ENCODE results near the gene NRBF2. TPM values are rescaled to one million over a fixed set of nuclear protein-coding genes. Genes with fewer than 3 reads are reported as not detected.
"Not testable (repeated sequence)": the region's sequence is repeated elsewhere in the genome, so short reads cannot be mapped to it uniquely, and the experiment has no call there.

NRBF2 gene
- total RNA-seq, 1 experiment from 2014 or later = 17.4 TPM

GRCh38 chr10:63116452-63117072 lies 16.6 kb upstream of the NRBF2 start:
- no peak for DNase-seq (ENCODE audit: low read depth)

GRCh38 chr10:63119041-63119440 lies 14.1 kb upstream of the NRBF2 start:
- DNase-seq (ENCODE audit: low read depth) = no peak

- DNase-seq (ENCODE audit: low read depth) = peak; percentile 95
Observed at GRCh38 chr10:63120554-63120953, 12.6 kb upstream of the NRBF2 start.

DNA sequence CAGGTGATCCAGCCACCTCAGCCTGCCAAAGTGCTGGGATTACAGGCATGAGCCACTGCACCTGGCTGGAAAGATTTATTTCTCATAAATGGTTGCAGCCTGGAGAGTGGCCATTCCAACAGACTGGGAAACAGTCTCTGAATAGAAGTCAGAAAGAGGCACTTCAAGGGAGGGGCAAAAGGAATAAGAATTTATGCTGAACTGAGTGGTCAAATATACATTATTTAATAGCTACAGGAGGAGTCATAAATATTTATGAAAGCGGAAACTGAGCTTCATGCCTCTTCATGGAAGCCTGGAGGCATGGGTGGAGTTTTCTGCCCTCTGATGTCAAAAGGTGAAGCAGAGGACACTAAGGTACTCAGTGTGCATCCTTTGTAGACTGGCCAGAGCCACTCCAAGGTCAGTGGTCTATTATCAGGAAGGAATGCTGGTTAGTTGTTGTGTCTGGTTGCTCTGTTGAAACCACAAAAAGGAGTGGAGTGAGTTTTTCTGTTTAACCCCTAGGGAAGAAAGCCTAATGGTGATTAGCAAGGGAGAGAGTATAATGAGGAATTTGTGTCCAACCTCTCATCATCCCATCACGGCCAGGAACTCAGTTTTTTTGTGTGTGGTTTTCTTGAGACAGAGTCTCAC lies 9.3 kb upstream of the NRBF2 start:
- DNase-seq (ENCODE audit: low read depth) = no peak

DNA sequence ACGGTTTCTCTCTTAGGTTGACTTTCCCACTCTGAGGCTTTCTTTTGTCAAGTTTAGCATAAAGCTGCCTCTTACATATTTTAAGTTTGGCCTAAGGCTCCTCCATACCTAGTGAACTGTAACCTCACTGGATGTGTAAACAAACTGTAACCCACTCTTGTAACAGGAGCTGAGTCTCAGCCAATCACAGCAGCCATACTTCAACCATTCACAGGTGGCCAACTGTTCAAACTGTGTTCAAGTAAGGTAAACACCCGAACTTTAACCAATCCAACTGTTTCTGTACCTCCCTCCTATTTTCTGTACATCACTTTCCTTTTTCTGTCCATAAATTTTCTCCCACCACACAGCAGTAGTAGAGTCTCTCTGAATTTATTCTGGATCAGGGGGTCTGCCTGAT lies 7.7 kb upstream of the NRBF2 start:
- no peak for DNase-seq (ENCODE audit: low read depth)

DNA sequence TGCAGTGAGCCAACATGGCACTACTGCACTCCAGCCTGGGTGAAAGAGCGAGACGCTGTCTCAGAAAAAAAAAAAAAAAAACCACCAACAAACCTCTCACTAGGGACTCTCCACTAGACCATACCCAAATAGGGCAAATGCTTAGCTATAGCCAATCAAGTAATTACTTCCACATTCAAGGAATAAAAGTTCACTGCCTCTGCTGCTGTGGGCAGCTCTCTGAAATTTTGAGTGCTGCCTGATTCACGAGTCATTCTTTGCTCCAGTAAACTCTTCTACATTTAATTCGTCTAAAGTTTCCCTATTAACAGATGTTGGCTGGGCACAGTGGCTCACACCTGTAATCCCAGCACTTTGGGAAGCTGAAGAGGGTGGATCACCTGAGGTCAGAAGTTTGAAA lies 4.7 kb upstream of the NRBF2 start:
- DNase-seq (ENCODE audit: low read depth) = no peak

DNA sequence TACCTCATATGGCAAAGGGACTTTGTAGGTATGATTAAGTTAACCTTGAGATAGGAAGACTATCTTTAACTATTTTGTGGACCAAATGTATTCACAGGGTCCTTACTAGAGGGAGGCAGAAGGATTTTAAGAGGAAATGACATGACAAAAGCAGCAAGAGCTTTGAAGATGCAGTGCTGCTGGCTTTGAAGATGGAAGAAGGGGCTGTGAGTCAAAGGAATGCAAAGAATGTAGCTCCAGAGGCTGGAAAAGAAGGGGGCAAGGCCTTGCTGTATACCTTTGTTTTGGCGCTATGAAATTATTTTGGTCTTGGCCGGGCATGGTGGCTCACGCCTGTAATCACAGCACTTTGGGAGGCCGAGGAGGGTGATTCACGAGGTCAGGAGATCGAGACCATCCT lies 3.2 kb upstream of the NRBF2 start:
- DNase-seq (ENCODE audit: low read depth) = no peak

GRCh38 chr10:63132651-63133055 lies 475 bp upstream of the NRBF2 start:
- no peak for DNase-seq (ENCODE audit: low read depth)

- no peak for DNase-seq (ENCODE audit: low read depth)
Observed at GRCh38 chr10:63133821-63134557, 861 bp downstream of the NRBF2 start.

GRCh38 chr10:63137306-63137705 lies 4.2 kb downstream of the NRBF2 start:
- peak; percentile 40 for DNase-seq (ENCODE audit: low read depth)

GRCh38 chr10:63140077-63140476 lies 6.9 kb downstream of the NRBF2 start:
- DNase-seq (ENCODE audit: low read depth) = peak; percentile 53

DNA sequence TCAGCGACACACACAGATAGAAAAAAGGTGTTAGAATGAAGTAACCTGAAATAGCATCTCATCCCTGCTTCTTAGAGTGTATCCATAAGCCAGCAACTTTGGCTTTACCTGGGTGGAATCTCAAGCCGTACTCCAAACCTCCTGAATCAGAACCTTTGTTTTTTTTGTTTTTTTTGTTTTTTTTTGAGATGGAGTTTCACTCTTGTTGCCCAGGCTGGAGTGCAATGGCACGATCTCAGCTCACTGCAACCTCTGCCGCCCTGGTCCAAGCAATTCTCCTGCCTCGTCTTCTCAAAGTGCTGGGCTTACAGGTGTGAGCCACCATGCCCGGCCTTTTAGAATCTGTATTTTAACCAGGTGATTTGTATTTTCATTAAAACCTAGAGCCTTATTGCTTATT lies 9.0 kb downstream of the NRBF2 start:
- no peak for DNase-seq (ENCODE audit: low read depth)

DNA sequence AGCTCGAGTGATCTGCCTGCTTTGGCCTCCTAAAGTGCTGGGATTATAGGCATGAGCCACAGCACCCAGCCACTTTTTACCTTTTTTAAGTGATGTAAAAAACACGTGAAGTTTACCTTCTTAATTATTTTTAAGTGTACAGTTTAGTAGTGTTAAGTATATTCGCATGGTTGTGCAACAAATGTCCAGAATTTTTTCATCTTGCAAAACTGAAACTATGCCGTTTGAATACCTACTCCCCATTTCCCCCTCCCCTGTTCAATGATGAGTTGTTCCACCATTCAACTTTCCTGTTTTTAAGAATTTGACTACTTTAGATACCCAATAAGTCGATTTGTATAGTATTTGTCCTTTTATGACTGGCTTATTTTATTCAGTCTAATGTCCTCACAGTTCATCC lies 10.9 kb downstream of the NRBF2 start:
- no peak for DNase-seq (ENCODE audit: low read depth)

DNA sequence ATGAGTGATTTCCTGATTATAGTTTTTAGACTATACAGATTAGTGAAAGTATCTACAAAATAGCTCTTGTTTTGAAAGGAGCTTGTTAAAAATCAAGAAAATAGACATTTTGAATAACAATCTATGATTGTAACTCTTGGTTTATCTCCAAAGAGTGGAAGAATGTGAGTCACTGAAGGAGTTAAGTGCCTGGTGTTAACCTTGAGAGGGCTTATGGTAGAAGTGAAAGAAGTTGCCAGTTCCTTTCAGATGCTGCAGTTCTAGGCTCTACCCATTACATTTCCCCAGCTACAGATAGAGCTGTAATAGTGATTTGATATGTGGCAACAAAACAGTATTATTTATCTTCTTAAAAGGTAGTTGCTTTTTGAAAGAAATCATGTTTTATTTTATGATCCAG lies 12.7 kb downstream of the NRBF2 start:
- DNase-seq (ENCODE audit: low read depth) = no peak

GRCh38 chr10:63146503-63146902 lies 13.4 kb downstream of the NRBF2 start:
- DNase-seq (ENCODE audit: low read depth) = no peak

GRCh38 chr10:63150745-63151144 lies 17.6 kb downstream of the NRBF2 start:
- DNase-seq (ENCODE audit: low read depth) = no peak

GRCh38 chr10:63153868-63154545 lies 20.9 kb downstream of the NRBF2 start:
- DNase-seq (ENCODE audit: low read depth) = not testable (repeated sequence)

DNA sequence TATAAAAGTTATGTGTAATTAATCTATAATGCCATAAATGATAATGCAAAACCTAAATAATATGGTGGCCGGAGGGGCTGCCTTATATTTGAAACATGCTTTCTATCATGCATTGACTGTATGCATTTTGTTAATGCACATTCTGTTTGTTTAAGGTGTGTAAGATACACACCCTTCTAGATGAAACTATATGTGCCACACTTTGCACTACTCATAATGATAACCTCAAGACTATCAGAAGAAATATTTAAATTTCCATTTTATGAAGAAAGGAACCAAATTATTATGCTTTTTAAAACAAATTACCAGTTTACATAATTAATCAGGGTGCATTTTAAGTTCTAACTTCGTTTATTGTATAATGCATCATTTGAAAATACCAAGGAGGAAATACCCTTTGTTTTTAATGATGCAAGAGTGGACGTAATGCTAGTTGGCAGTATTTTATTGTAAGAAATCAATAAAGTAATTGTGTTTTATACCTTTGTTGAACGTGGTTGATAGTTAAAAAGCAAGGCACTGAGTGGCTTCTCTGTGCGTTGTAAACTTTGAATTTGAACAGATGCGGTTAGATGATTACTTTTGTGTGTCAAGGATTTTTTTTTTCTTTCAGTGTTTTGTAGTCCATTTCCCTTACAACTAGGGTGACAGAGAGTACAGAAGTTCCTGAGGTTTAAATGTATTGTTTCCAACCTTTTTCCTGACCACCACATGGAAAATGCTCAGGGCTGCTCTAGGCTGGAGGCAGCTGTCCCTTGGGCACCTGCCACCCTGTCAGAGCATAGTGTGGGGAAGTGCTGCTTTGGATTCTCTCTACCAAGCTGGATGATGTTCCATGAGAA lies 21.6 kb downstream of the NRBF2 start:
- no peak for DNase-seq (ENCODE audit: low read depth)

DNA sequence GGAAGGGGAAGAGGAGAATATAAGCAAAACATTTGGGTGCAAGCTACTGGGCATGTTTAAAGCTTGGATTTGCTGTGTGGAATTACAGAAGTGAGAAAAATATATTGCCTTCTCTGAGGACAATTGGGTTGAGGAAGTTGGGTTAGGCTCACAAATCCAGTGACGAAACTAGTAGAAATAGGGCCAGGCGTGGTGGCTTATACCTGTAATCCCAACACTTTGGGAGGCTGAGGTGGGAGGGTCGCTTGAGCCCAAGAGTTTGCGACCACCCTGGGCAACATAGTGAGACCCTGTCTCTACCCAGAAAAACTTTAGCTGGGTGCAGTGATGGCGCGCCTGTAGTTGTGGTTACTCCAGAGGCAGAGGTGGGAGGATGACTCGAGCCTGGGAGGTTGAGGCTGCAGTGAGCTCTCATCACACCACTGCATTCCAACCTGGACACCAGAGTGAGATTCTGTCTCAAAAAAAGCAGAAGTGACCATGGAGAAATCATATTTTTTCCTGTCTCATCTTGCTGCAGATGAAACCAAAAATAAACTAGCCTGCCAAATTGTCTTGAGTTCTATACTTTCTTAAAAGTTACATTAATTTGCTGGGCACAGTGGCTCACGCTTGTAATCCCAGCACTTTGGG lies 22.4 kb downstream of the NRBF2 start:
- no peak for DNase-seq (ENCODE audit: low read depth)

DNA sequence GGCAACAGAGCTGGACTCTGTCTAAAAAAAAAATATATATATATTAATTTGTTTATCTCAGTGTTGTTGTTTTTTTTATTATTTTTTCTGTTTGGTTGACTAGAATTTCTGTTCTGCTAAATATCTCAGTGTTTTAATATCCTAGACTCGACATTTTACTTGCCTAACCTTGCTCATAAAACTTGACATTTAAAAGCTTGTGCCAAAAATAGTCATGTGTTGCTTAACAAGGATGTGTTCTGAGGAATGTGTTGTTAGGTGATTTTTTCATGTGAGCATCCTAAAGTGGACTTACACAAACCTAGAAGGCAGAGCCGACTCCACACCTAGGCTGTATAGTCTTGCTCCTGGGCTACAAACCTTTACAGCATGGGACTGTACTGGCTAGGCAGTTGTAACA lies 23.1 kb downstream of the NRBF2 start:
- no peak for DNase-seq (ENCODE audit: low read depth)
